Stimulated activated CD4-positive, alpha-beta T cell treated with anti-CD3 and anti-CD28 coated beads, Interleukin-2, amount 100 ng/mL, for 24 hours (primary cell): ENCODE data around the gene VWF.

ENCODE experiments used
- DNase-seq, 2 donors: peaks; one replicate each; pipeline ENCODE4 v3.0.0-alpha.2; 2020

VWF gene

DNA sequence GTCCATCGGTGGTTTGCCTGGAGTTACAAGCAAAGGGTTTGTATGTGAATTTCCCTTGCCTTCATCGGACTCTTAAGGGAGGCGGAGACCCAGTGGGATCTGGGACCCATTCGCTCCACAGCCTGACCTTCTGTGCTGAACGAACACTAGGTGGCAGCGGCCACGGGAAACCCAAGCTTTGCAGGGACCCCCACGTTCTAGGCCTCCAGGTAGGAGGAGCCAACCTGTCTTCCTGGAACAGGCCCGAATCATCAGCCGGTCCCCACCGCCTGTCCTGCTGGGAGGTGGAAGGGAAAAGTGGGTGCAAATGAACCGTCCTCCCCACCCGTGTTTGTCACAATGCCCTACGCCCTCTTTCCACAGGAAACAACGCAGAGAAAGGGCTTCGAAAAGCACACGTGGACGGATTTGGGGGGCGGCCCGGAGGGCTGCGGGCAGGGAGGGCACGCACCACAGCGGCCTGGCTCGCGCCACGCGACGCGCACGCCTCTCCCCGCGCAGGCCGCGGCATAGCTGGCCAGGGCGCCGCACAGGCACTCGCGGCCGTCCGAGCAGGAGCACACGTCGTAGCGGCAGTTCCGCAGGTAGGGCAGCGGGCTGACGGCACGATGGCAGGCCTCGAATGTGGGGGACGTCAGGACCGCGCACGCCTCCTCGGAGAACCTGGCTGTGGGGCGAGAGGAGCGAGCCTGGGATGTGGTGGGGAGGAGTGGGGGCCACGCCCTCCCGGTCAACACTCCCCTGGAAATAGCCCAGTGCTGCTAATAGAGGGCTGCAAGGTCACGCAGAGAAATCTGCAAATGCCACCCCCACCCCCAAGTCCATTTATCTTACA lies 67.8 kb downstream of the VWF start:
- DNase-seq, result peak in 1 of 2 donors; percentile 30

DNA sequence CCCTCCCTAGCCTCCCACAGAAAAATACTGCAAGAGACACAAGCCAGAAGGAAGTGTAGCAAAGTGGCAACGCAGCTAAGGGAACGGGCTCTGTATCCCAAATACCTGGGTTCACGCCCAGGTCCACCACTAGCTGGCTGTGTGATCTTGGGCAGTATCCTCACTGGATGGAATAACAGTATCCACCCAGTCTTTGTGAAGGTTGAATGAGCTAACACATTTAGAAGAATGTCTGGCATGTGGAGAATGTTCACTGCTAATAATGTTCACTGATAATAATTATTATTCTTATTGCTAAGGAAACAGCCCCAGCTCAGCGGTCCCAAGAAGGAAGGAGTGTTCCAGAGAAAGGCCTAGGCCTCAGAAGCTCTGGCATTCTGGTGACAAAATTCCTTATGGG lies 70.9 kb downstream of the VWF start:
- DNase-seq, result no peak

DNA sequence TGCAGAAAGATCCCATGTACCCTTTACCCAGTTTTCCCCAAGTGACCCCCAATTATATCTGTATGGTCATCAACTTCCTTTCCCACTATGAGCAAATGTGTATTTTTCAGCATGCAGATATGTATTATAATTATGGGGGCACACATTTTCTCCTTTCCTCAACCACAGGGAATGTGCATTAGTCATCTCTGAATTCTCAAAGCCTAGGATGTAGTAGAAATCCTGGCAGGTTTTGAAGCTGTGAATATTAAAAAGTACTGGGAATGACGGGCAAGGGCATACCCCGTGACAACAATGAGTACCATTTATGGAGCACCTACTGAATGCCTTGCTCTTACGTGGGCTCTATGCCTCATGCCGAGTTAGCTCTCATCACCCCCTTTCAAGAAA lies 71.5 kb downstream of the VWF start:
- no peak for DNase-seq

DNA sequence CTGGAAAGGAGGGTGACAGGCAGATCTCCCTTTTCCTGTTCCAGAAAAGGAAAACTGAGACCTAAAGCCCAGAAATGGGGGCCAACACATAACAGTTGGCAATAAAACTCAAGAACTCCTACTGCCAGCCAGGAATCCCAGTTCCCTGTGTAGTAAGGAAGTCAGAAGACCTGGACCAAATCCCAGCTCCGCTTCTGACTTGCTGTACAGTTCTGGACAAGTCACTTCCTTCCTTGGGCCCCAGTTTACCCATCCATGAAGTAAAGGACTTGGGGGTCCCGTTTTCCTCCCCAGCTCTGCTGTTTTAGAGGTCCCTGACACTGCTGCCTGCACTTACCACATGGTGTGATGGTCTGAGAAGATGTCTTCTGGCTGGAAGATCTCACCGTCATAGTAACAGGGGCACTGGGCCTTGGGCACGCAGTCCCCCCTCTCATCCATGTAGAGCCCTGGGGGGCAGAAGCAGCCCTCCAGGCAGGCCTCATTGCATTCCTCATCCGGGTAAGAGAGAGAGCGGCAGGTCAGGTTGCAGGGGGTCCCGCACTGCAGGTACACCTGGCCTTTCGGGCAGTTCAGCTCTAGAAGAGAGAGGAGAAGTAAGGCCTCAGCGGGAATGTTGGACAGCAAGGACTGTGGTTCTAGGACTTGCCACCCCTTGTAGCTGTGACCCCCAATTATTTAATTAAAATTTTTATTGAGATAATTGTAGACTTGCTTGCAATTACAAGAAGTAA lies 72.1 kb downstream of the VWF start:
- DNase-seq, result no peak

DNA sequence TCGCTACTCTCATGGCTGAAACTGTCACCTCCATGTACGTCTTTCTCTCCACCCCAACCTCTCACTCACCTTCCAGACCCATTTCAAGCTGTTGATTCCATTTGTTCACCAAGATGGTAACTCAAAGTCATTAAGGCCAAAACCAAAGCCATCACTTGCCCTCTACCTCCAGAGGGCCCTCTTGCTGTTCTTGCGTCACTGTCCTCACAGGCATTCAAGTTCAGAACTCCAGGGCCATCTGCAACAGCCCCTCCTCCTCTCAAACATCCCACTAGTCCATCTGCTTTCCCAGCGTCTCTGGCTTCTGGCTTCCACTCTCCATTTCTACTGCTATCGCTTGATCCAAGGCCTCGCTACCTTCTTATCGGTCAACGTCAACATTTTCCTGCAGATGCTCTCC lies 74.5 kb downstream of the VWF start:
- DNase-seq, result no peak

DNA sequence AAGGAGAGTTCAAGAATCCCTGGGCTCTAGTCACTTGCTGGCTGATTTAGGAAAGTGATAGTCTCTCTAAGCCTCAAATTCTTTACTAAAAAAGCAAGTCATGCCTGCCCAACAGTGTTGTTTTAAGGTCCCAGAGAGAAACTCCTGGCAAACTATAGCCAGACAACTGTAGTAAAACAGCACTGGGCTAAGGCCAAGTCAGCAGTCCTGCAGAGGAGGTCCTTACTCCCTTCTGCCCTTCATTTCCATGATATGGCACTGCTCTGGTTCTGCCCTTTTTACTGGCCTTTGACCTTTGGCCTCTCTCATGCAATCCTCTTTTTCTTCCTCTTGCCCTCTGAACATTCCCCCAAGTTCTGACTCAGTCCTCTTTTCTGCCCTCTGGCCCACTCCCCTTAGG lies 74.9 kb downstream of the VWF start:
- DNase-seq, result no peak

DNA sequence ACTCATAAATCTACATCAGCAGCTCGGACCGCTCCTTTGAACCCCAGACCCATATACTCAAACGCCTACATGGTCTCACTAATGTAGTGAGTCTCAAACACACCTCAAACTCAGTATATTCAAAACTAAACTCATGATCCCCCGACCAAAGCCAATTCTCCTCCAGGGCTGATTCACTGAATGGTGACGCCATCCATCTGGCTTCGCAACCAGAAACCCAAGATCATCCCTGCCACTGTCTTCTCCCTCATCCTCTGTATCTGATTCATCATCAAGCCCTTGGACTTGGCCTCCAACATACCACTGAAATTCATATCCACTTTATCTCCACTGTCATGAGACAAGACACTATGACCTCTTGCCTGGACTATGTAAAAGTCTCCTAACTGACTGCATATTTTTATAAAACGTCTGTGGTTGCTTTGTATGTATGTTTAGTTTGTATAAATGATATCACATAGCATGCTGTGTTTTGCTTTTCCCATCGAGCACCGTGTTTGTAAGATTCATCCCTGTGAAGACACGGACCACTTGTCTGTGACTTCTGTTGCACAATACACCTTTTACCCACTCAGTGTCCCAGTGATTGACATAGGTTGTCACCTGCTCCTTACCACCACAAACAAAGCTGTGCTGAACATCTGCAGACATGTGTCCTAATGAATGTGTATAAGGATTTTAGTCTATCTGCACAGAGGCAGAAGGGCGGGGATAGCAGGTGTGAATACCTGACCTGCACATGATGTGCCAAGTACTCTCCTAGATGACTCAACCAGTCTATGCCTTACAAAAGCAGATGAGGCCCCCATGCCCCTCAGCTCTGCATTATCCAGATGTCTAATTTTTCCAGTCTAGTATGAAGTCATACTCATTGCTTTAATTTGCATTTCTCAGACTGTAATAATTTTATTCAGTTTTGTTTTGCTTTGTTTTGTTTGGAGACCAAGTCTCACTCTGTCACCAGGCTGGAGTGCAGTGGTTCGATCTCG lies 76.9 kb downstream of the VWF start:
- no peak for DNase-seq

DNA sequence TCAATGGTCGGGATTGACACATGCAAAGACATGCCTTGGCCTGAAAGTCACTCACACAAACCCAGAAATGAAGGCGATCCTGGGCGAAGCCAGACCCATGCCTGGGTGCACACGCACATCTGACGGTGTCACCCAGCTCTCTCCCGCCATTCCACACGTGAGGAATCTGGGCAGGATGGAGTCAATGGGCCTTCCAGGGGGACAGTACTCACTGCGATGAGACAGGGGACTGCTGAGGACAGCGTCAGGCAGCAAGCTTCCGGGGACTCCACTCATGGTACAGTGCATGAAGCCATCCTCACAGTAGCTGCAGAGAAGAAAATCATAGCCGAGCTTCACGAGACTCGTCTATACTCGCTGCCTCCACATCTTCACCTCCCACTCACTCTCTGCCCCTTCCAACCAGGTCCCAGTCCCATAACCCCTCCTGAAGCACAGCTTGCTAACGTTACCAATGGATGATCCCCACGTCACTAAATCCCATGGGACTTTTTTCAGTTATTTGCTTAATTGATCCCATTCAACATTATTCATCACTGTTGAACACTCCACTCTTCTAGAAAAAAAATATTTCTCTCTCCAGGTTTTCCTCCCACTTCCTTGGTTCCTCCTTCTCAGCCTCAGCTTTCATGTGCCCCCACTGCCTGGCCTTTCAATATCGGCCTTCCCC lies 77.8 kb downstream of the VWF start:
- no peak for DNase-seq

DNA sequence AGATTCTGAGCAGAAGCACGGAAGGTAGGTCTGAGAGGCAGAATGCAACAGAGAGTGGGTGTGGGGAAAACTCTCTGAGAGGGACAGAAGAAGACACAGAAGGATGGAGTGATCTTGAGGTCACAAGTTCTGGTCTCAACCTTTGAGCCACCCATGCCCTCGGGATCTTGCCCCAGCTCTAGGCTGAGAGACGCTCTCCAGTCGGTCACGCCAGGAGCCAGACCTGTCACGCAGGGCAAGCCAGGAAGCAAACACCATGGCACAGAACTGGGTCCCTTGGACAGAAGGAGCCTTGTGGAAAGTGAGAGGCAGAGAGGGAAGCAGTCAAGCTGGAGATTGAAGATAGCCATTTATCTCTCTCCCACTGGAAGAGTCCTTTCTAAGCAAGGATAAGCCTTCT lies 79.0 kb downstream of the VWF start:
- DNase-seq, result no peak

DNA sequence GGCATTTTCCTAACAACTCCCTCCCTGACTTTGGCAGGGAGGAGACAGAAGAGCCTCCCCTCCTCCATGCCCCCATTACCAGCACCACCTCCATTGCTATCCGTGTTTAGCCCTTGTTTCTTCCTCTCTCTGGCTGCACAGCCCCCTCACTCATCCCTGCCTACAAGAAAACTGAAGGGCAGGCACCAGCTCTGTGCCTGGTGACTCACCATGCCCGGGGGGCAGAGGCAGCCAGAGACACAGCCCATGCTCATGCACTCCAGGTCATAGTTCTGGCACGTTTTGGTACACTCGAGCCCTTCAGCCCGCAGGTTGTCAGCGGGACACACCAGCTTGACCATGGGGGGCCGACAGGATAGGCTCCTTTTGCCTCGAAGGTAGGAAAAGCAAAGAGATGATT lies 80.4 kb downstream of the VWF start:
- DNase-seq, result no peak

DNA sequence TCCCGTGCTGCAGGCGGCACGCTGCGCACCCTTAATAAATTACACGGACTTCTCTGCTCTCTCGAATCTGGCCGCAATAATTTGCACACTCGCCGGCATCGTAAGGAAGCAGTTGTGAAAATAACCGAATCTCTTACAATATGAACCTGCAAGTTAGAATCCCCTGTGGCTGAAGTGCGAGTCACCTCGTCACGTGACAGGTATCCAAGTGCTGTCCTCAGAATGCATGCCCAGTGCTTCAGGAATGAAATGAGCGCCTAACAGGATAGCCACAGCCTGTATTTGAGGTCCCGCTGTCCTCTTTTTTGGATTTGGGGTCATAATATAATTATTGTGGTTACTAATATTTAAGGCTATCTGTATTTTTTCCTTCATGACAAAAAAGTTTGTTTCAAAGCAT lies 82.0 kb downstream of the VWF start:
- no peak for DNase-seq

DNA sequence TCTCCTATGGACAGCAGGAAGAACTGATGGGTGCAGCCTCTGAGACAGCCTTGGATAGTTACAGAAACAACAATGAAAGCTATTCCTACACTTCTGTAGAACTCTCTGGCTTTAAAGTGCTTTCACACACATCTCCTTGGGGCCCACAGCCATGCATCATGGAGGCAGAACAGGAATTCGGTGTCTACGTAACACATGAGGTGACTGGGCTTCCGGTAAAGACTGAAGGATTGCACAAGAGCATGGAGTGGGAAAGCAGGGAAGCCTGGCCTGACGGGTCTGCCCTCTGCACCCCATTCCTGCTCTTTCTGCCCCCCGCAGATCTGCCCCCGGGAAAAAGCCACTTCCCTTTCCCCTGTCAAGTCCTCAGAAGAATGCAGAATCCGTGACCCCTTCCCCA lies 82.6 kb downstream of the VWF start:
- DNase-seq, result no peak

DNA sequence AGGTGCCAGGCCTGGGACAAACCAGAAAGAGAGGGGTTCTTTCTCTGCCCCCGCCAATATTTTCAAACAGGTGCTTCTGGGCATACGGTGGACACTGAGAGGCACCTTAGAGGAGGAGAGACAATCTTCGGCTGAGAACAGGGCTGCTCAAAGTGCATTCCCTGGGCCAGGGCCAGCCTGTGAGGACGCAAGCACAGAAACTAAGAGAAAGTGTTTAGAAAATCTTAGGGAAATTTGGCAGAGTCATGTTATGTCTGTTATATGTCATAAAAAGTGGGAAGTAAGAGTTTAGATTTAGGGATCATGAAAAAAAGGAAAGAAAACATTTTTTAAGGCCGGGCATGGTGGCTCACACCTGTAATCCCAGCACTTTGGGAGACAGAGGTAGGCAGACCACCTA lies 83.7 kb downstream of the VWF start:
- DNase-seq, result no peak

DNA sequence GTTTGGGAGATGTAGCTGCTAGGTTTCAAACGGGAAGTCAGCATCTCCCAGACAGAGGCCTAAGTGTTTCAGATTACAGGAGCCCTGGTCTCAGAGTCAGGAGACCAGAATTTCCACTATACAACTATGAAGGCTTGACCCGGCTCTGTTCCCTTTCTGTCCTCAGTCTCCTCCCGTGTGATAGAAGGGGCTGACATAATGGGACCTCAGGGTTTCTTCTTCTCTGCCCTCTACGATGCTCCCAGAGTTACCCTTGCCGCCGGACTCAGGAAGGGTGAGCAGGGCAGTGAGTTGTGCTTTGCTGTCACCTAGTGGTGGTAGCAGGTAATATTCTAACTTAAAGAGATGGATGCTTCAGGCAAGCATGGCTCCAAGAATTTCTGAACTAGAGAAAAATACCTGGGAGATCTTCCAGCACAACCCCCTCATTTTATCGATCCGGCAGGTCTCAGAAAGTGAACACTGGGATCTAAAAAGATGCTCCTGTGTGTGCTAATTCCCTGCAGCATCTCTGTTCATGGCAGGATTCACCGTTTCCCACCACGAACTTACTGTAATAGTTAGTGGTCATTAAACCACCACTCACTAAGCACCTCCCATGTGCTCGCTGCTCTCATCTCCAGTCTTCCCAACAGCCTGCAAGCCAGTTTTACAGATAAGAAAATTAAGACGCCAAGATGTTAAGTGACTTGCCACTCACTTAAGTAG lies 84.4 kb downstream of the VWF start:
- DNase-seq, result peak; percentile 44 to 55

DNA sequence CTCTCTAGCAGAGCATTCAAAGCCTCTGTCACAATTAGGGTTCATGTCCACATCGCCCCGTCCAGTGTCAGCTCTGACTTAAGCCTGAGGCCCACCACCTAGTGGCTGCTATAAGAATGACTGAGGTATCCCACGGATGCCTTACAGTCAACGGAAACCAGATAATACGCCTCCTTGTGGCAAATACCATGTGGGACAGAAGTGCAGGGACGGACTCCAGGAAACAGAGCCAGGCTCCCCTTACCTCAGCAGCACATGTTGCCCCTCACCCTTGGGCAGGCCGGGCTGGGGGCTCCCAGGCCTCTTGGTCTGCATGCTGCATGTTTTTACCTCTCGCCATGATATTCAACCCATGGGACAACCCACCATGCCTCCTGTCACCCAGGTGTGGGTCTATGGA lies 86.3 kb downstream of the VWF start:
- peak; percentile 41 to 50 for DNase-seq

DNA sequence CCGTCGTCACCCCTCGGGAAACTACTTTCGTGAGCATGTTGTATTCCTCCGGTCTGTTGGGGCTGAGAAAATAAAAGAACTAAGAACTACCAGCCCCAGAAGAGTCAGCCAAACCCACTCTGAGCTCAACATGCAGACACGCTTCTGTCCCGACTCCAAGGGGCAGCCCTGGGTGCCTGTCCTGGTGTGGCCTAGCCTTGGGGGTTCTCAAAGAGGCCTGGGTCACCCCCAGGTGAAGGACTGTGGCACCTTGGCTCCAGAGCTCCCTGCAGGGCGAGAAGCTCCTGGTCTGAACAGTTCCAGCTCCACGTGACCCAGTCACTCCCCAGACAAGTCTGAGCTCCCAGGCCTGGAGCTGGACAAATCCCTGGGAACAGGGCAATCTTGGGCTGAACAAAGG lies 87.0 kb downstream of the VWF start:
- DNase-seq, result no peak

DNA sequence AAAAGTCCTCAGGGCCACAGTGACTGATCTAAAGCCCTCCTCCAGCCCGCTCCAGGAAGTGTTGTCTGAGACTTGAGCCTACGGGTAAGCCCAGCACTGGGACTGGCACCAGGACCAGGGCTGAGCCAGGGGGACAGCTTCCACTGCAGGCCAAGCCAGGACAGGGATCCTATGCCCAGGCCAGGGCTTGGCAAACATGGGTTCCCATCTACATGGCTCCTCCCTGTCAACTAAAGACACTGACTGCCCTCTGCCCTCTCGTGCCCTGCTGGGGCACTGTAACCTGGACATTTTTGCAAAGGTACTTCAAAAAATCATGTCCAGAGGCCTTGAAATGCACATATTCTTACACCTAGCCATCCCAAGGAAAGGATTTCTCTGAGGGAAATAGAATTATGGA lies 88.0 kb downstream of the VWF start:
- no peak for DNase-seq

DNA sequence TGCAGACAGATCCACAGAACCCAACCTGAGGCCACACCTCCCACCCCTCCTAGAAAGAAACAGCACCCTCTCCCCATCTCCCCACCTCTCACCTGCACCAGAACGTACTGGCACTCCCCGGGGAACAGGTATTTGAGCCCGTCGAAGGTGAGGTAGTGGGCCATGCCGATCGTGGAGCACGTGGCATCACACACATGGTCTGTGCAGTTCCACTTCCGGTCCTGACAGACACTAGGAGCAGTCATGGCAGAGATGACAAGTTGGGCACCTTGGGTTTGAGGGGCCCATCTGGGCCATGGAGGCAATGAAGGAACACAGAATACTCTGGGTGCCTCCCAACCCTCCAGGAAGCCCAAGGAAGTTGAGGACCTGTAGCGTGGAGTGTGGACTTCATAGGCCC lies 89.9 kb downstream of the VWF start:
- DNase-seq, result no peak

DNA sequence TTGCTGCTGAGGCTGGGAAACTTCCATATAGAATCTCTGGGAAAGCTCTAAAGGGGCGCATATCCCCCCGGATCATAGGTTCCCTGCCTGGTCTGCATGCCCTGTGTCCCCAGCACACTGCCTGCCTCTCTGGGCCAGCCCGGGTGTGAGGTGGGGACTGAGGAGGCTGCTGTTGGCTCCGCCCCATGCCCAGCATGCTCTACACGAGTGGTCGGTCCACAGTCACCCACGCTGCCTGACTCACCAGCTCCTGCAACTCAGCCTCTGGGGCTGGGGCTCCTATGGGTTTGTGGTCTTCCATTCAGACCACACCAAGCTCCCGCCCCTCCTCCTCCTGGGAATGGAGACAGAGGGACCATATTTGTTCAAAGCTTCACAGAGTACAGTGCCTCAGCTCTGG lies 90.9 kb downstream of the VWF start:
- DNase-seq, result no peak

DNA sequence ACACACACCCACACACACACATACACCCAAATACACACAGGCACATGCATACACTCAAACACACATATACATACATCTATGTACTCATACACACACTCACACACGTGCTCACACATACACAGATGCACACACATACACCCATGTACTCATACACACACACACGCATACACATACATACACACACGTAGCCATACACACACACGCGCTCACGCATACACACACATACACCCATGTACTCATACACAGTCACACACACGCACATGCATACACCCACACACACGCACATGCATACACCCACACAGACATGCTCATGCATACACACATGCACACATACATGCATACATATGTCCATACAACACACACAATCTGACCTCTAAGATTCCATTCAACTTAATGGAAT lies 91.7 kb downstream of the VWF start:
- DNase-seq, result no peak

DNA sequence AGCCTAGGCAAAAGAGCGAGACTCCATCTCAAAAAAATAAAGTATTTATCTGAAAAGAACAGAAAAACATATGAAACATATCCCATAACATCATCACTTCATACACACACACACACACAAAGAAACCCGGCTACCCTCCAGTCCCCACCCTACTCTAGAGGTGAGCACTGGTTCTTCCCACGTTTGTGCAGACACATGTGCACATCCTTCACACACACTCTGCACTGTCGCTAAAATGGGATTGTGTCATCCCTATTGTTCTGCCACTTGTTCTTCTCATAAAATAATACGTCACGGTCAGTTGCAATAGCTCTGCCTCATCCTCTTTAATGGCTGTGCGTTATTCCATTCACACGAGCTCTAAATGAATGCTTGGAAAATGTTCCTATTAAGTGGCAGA lies 93.5 kb downstream of the VWF start:
- DNase-seq, result no peak

DNA sequence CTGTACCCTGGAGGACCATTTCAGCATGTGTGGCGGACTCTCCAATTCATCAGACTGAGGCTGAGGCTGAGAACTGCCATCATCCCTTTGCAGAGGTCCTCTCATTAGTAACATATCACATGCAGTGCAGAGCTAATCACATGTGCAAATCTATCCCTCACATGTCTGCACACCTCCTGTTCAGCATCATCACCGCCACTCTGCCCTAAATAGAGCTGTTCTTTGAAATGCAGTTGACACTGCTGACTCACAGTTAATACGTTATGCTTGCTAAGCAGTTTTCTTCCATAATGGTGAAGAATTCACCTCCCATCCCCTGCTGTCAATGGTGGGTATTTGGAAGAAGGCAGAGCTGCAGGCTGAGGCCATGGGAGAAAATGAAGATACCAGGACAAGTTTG lies 94.4 kb downstream of the VWF start:
- peak in 1 of 2 donors; percentile 8 for DNase-seq
